GM12878 (cell line): ENCODE data around the gene C3orf20. TPM values are rescaled to one million over a fixed set of nuclear protein-coding genes. Genes with fewer than 3 reads are reported as not detected.

Experiments
- ATAC-seq: fragments of 200-7000 bp; cut with Tn5 transposase; 3 replicates; pipeline ENCODE4 v1.9.1; 2020; ENCODE audit warnings: mild to moderate bottlenecking, moderate library complexity
- BruUV-seq: library from RNA; stranded (reverse); fragments of 400-500 nt; replicated peaks from 2 replicates; lab custom pipeline; 2021; lab: Mats Ljungman, UMichigan
- CTCF ChIA-PET: fragments of 300-600 bp; sonication (Branson Sonifier 250); formaldehyde crosslinking; extraction: SDS; loops from one replicate; lab custom pipeline; 2021; ENCODE audit warnings: inconsistent platforms; lab: Yijun Ruan, JAX
- POLR2A ChIA-PET: fragments of 350-600 bp; formaldehyde crosslinking; extraction: SDS; loops from one replicate; lab custom pipeline; 2021; ENCODE audit warnings: inconsistent platforms; lab: Charles Lee
- RAD21 ChIA-PET: fragments of 300-600 bp; sonication (Branson Sonifier 250); formaldehyde crosslinking; loops from one replicate; lab custom pipeline; 2023; ENCODE audit warnings: antibody characterized with exemption; ENCODE audit not compliant: unreplicated experiment; lab: Charles Lee
- SMC1A ChIA-PET: fragments of 300-600 bp; sonication (Branson Sonifier 250); formaldehyde crosslinking; loops from one replicate; lab custom pipeline; 2023; ENCODE audit not compliant: unreplicated experiment, uncharacterized antibody; lab: Charles Lee
- DNase-seq: peaks from one replicate; pipeline ENCODE4 v3.0.0-alpha.2; 2011; ENCODE audit warnings: low read depth, low spot score
- FAIRE-seq: peaks from 3 replicates; lab custom pipeline; 2011; peaks lifted over from hg19 to GRCh38; lab: Jason Lieb, UNC
- H2AFZ ChIP-seq: 2 replicates; pipeline ENCODE4 v1.6.0; 2011; ENCODE audit warnings: low read depth, low read length, control low read depth; ENCODE audit not compliant: control insufficient read depth
- H3K27ac ChIP-seq: 2 replicates; pipeline ENCODE4 v1.5.1; 2011; ENCODE audit warnings: control low read depth; ENCODE audit not compliant: control insufficient read depth, insufficient read depth
- H3K27me3 ChIP-seq, 2 experiments: replicated peaks in 1 of 2; 2 replicates each; pipeline versions ENCODE4 v1.6.0 to v1.6.1; 2011; ENCODE audit warnings: low read length in 1 of 2; ENCODE audit not compliant: control insufficient read depth in 2 of 2, insufficient read depth in 2 of 2
- H3K36me3 ChIP-seq, 2 experiments: 2 replicates each; pipeline ENCODE4 v1.5.1; 2011; ENCODE audit warnings: low read length in 1 of 2; ENCODE audit not compliant: control insufficient read depth in 2 of 2, insufficient read depth in 2 of 2
- H3K4me1 ChIP-seq: 2 replicates; pipeline ENCODE4 v1.6.1; 2011; ENCODE audit warnings: mild to moderate bottlenecking, low read length, moderate library complexity, mixed read lengths; ENCODE audit not compliant: control insufficient read depth, insufficient read depth
- H3K4me2 ChIP-seq: 2 replicates; pipeline ENCODE4 v1.6.0; 2011; ENCODE audit warnings: control low read depth; ENCODE audit not compliant: control insufficient read depth, insufficient read depth
- H3K4me3 ChIP-seq: fragments of 200-600 bp; sonication (generic); 2 replicates; pipeline ENCODE4 v1.5.1; 2016
- H3K79me2 ChIP-seq: 2 replicates; pipeline ENCODE4 v1.6.0; 2011; ENCODE audit warnings: low read length; ENCODE audit not compliant: control insufficient read depth, insufficient read depth
- H3K9ac ChIP-seq: 2 replicates; pipeline ENCODE4 v1.8.0; 2011; ENCODE audit warnings: low read length, control low read depth, mixed read lengths; ENCODE audit not compliant: control insufficient read depth, insufficient read depth
- H3K9me3 ChIP-seq: replicated peaks from 3 replicates; pipeline ENCODE4 v1.5.1; 2011; ENCODE audit warnings: mild to moderate bottlenecking, low read length; ENCODE audit not compliant: control insufficient read depth, insufficient read depth
- H4K20me1 ChIP-seq: 2 replicates; pipeline ENCODE4 v1.6.0; 2011; ENCODE audit not compliant: control insufficient read depth, insufficient read depth
- EP300 ChIP-seq, 2 experiments: fragments of 150-350 bp in 1 of 2; IDR thresholded peaks; 2 replicates each; pipeline ENCODE4 v1.6.1; 2011 to 2012; ENCODE audit warnings: low read depth in 2 of 2, low read length in 2 of 2, borderline replicate concordance in 1 of 2, improper control_type of control experiment in 1 of 2, inconsistent platforms in 1 of 2; ENCODE audit not compliant: control insufficient read depth in 1 of 2
- GABPA ChIP-seq: IDR thresholded peaks from 2 replicates; pipeline ENCODE4 v1.6.1; 2014; ENCODE audit warnings: antibody characterized with exemption, low read depth, mild to moderate bottlenecking, inconsistent platforms
- KDM1A ChIP-seq: fragments of 200-600 bp; sonication (generic); IDR thresholded peaks from 2 replicates; pipeline ENCODE4 v1.6.1; 2016; ENCODE audit warnings: borderline replicate concordance
- POU2F2 ChIP-seq: IDR thresholded peaks from 3 replicates; pipeline ENCODE4 v1.6.1; 2011; ENCODE audit warnings: low read depth, mild to moderate bottlenecking, low read length, borderline replicate concordance
- SMAD5 ChIP-seq: IDR thresholded peaks from 2 replicates; pipeline ENCODE4 v1.6.1; 2016; ENCODE audit warnings: antibody characterized with exemption, low read depth
- SRF ChIP-seq, 2 experiments: IDR thresholded peaks; 2 replicates each; pipeline ENCODE4 v1.6.1; 2011; ENCODE audit warnings: low read depth in 2 of 2, low read length in 2 of 2, mild to moderate bottlenecking in 1 of 2, moderate library complexity in 1 of 2
- ZNF274 ChIP-seq: IDR thresholded peaks from one replicate; pipeline ENCODE4 v1.8.0; 2011; ENCODE audit not compliant: insufficient read length, insufficient read depth
- WGBS: methylation state at CpG from one replicate; pipeline ENCODE4 v1.1.6; 2016; ENCODE audit warnings: low lambda C conversion rate; ENCODE audit not compliant: insufficient replicate concordance, insufficient coverage; ENCODE audit errors: missing lambda C conversion rate; 5-methylcytosine and 5-hydroxymethylcytosine counted together
- in situ Hi-C: fragments of 300-500 bp; cut with MboI; formaldehyde crosslinking; loops from 9 replicates; pipeline ENCODE4 v1.14.3; 2018; ENCODE audit warnings: mixed read lengths
- intact Hi-C: fragments of 100-400 bp; cut with micrococcal nuclease; formaldehyde crosslinking; loops from one replicate; pipeline ENCODE4 v1.14.2; 2022; ENCODE audit not compliant: unreplicated experiment
- polyA plus RNA-seq, 11 experiments: library from polyadenylated mRNA; depleted of rRNA in 4 of 11; unstranded in 6 of 11; stranded (reverse) in 5 of 11; fragments of >200 nt; fragmentation: Nextera tagmentation in 4 of 11; fragmentation: Illumina TruSeq in 1 of 11; extraction: Ambion mirVana in 4 of 11; extraction: Trizol in 1 of 11; gene quantifications; 1 replicate in 1 of 11; 2 replicates in 10 of 11; pipeline versions ENCODE4 v1.2.1 to v1.2.3, GENCODE V29; 2011 to 2016; ENCODE audit warnings: inconsistent platforms in 2 of 11, missing spikeins in 2 of 11, low read depth in 1 of 11
- total RNA-seq, 4 experiments: library from RNA; depleted of rRNA in 3 of 4; stranded (reverse); fragments of >200 nt in 3 of 4; fragmentation: Illumina TruSeq in 1 of 4; extraction: Trizol in 1 of 4; gene quantifications; 2 replicates each; pipeline versions ENCODE4 v1.2.1 to v1.2.3, GENCODE V29; 2013 to 2021
- TF ChIP-seq, protein P1 (sequence below): fragments of 450-650 bp; conservative IDR thresholded peaks from 2 replicates; pipeline ENCODE4 v1.6.1; 2017; ENCODE audit warnings: mild to moderate bottlenecking, moderate library complexity
- TF ChIP-seq, protein P2 (sequence below): fragments of 450-650 bp; IDR thresholded peaks from 2 replicates; pipeline ENCODE4 v1.6.1; 2017; ENCODE audit warnings: mild to moderate bottlenecking, moderate library complexity

C3orf20 gene
- total and polyA plus RNA-seq, 10 of the 15 experiments (the other 5 are each of a cell fraction or from before 2014, with no cell fraction given): 0.05 to 2.9 (median 1.0) TPM

DNA sequence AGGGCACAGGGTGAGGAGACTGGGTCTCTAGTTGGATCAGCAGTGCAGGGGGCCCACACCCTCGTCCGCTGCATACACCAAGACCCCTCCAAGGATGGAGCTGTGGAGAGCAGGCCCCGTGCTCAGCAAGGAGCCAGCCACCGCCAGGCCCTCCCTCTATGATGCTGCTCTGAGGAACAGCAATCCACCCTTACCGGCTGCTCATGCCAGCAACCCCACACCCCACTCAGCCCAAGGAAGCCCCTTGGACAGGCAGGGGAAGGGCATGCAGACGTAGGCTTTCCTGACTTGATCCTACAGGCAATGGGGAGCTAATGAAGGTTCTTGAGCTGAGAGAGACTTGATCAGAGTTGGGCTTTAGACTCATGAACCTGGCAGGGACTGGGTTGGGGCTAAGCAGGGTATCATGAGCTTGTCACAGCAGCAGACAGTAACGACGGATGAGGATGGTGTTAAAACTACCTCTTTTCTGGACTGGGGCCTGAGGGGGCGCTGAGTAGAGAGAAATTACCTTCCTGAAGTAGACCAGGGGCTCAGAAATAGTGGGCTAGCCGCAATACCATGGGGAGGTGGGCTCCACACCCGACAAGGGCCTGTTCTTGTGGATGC is 93.3 kb downstream of the C3orf20 start:
- no peaks in the 10 kb centered on the region; the same call in 1 of the 2 replicates for H4K20me1 ChIP-seq
- no peak overlapping the region for H3K9ac ChIP-seq
- no peaks in the 10 kb centered on the region for H3K79me2 ChIP-seq
- CTCF ChIA-PET: interaction anchor here (1.5 kb wide), 1 partner anchor 13 kb away, joined by 3 read pairs; no protein-coding TSS in a partner anchor
- ATAC-seq: no peak
- no peaks in the 10 kb centered on the region for H3K9me3 ChIP-seq
- H3K4me2 ChIP-seq: no peak overlapping the region
- intact Hi-C loops: no loop called here
- no peak overlapping the region for H3K4me3 ChIP-seq
- SMC1A ChIA-PET: interaction anchor here (1.0 to 1.7 kb wide), 3 partner anchors 12 to 154 kb away, joined by 3 to 7 read pairs (median 3); no protein-coding TSS in a partner anchor
- no TSS peak for BruUV-seq
- H3K27me3 ChIP-seq: no peaks in the 10 kb centered on the region
- TF ChIP-seq SMAD5: no peak
- TF ChIP-seq, protein P1, sequence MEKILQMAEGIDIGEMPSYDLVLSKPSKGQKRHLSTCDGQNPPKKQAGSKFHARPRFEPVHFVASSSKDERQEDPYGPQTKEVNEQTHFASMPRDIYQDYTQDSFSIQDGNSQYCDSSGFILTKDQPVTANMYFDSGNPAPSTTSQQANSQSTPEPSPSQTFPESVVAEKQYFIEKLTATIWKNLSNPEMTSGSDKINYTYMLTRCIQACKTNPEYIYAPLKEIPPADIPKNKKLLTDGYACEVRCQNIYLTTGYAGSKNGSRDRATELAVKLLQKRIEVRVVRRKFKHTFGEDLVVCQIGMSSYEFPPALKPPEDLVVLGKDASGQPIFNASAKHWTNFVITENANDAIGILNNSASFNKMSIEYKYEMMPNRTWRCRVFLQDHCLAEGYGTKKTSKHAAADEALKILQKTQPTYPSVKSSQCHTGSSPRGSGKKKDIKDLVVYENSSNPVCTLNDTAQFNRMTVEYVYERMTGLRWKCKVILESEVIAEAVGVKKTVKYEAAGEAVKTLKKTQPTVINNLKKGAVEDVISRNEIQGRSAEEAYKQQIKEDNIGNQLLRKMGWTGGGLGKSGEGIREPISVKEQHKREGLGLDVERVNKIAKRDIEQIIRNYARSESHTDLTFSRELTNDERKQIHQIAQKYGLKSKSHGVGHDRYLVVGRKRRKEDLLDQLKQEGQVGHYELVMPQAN: no peak
- TF ChIP-seq EP300 (IDR thresholded peaks at IDR 0.05; ENCODE audit: borderline replicate concordance in 1 of 2, control insufficient read depth in 1 of 2, low read depth in 2 of 2, low read length in 2 of 2): no peak
- no peak for TF ChIP-seq ZNF274
- TF ChIP-seq GABPA: no peak
- TF ChIP-seq, protein P2, sequence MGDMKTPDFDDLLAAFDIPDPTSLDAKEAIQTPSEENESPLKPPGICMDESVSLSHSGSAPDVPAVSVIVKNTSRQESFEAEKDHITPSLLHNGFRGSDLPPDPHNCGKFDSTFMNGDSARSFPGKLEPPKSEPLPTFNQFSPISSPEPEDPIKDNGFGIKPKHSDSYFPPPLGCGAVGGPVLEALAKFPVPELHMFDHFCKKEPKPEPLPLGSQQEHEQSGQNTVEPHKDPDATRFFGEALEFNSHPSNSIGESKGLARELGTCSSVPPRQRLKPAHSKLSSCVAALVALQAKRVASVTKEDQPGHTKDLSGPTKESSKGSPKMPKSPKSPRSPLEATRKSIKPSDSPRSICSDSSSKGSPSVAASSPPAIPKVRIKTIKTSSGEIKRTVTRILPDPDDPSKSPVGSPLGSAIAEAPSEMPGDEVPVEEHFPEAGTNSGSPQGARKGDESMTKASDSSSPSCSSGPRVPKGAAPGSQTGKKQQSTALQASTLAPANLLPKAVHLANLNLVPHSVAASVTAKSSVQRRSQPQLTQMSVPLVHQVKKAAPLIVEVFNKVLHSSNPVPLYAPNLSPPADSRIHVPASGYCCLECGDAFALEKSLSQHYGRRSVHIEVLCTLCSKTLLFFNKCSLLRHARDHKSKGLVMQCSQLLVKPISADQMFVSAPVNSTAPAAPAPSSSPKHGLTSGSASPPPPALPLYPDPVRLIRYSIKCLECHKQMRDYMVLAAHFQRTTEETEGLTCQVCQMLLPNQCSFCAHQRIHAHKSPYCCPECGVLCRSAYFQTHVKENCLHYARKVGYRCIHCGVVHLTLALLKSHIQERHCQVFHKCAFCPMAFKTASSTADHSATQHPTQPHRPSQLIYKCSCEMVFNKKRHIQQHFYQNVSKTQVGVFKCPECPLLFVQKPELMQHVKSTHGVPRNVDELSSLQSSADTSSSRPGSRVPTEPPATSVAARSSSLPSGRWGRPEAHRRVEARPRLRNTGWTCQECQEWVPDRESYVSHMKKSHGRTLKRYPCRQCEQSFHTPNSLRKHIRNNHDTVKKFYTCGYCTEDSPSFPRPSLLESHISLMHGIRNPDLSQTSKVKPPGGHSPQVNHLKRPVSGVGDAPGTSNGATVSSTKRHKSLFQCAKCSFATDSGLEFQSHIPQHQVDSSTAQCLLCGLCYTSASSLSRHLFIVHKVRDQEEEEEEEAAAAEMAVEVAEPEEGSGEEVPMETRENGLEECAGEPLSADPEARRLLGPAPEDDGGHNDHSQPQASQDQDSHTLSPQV: no peak
- no peak for TF ChIP-seq KDM1A
- TF ChIP-seq SRF (IDR thresholded peaks at IDR 0.05; ENCODE audit: low read depth in 2 of 2, low read length in 2 of 2): no peak
- TF ChIP-seq POU2F2: no peak
- H3K27ac ChIP-seq: no peak overlapping the region
- H3K4me1 ChIP-seq: no peaks in the 10 kb centered on the region
- H3K36me3 ChIP-seq: no peaks in the 10 kb centered on the region
- no peak for DNase-seq
- POLR2A ChIA-PET: no interaction called here
- in situ Hi-C loops: no loop called here
- FAIRE-seq: no peak
- RAD21 ChIA-PET: interaction anchor here (0.5 to 1.2 kb wide), 2 partner anchors 13 to 157 kb away, joined by 5 to 6 read pairs; no protein-coding TSS in a partner anchor
- 30% methylated on average over 10 of the region's 11 CpGs for WGBS
- no peak overlapping the region for H2AFZ ChIP-seq
